ENCODE data around the gene TDRD9.
A peak's percentile ranks its signal among the peaks of the same experiment; 100 is the strongest.

TDRD9 gene

GRCh38 chr14:104066719-104067295 lies 138.6 kb downstream of the TDRD9 start:
- peaks cover 30% of the 10 kb centered on the region for H3K27me3 Mint-ChIP-seq
- no peak overlapping the region for H3K4me3 Mint-ChIP-seq
- peaks cover 6% of the 10 kb centered on the region for H3K9me3 Mint-ChIP-seq (ENCODE audit: low read depth)
- peaks cover 4% of the 10 kb centered on the region for H3K36me3 Mint-ChIP-seq
- H3K4me1 Mint-ChIP-seq (ENCODE audit: low read depth) = no peaks in the 10 kb centered on the region
- H3K27ac Mint-ChIP-seq = no peak overlapping the region

- Mint-ChIP-seq H3K4me3 (no peak overlapping the region), H3K27ac (no peak overlapping the region), H3K9me3 (ENCODE audit: low read depth) (peaks cover 20% of the 10 kb centered on the region), H3K36me3 (peaks cover 4% of the 10 kb centered on the region), H3K27me3 (peaks cover 20% of the 10 kb centered on the region), H3K4me1 (ENCODE audit: low read depth) (no peaks in the 10 kb centered on the region)
Measured at GRCh38 chr14:104069541-104069940, 141.3 kb downstream of the TDRD9 start.

DNA sequence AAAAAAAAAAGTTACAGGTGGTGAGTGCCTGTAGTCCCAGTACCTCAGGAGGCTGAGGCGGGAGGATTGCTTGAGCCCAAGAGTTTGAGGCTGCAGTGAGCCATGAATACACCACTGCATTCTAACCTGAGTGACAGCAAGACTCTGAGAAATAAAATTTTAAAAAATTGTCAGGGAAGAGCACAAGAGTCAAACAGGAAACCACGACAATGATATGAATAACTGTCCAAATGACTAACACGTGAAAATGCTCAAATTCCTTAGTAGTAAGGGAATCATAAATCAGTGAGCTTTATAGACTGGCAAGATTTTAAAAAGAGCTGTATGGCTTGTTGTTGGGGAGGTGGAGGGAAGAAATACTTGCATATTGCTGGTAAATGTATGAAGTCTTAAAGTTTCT lies 144.3 kb downstream of the TDRD9 start:
- Mint-ChIP-seq H3K27ac (no peak overlapping the region), H3K36me3 (no peaks in the 10 kb centered on the region), H3K27me3 (peaks cover 7% of the 10 kb centered on the region), H3K4me3 (no peak overlapping the region), H3K9me3 (ENCODE audit: low read depth) (peaks cover 14% of the 10 kb centered on the region), H3K4me1 (ENCODE audit: low read depth) (peaks cover 1% of the 10 kb centered on the region)

DNA sequence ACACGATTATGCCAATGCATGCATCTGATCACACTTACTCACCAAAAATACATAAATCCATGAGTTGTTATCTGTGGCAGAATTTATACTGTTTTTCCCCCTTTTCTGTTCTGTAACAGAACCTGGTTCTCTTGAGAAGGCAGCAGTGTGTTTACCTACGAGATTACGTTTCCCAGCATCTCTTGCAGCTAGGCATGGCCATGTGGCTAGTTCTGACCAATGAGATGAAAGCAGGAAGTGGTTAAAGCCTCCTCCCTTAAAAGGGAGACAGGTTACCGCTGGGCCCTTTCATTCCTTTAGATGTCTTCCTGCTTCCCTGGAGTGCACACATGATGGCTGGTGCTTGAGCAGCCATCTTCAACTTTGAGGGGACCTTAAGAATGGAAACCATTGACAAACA lies 145.5 kb downstream of the TDRD9 start:
- no peaks in the 10 kb centered on the region for H3K36me3 Mint-ChIP-seq
- H3K9me3 Mint-ChIP-seq (ENCODE audit: low read depth) = peaks cover 14% of the 10 kb centered on the region
- H3K27me3 Mint-ChIP-seq = peaks cover 9% of the 10 kb centered on the region
- H3K4me1 Mint-ChIP-seq (ENCODE audit: low read depth) = peaks cover 11% of the 10 kb centered on the region
- H3K4me3 Mint-ChIP-seq = no peak overlapping the region
- H3K27ac Mint-ChIP-seq = no peak overlapping the region

DNA sequence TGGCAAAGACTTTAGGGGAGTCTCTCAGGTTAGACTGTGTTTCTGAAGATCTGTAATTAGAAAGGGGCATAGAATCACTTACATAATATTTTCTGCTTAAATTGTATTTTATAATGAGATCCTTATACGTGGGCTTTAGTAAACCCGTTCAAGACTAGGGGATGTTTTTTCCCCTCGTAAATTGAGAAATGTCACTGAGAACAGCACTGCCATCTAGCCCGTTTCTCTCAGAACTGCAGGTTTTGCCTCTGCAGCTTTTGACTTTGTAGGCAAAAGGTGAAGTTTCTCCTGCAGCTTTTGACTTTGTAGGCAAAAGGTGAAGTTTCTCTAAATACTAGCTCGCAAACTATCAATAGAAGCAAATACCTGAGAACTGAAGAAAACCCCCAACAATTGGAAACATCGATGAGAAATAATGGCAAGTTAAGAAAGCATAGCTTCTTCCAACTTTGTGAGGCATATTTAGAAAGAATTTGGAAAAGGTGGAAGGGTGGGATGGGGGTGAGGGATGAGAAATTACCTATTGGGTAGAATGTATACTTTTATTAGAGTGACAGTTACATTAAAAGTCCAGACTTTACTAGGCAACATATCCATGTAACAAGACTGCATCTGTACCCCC lies 147.4 kb downstream of the TDRD9 start:
- Mint-ChIP-seq H3K4me3 (no peak overlapping the region), H3K4me1 (ENCODE audit: low read depth) (peaks cover 11% of the 10 kb centered on the region), H3K27ac (no peak overlapping the region), H3K36me3 (no peaks in the 10 kb centered on the region), H3K9me3 (ENCODE audit: low read depth) (peaks cover 14% of the 10 kb centered on the region), H3K27me3 (peaks cover 6% of the 10 kb centered on the region)

- Mint-ChIP-seq H3K4me3 (no peak overlapping the region), H3K27me3 (peaks cover 6% of the 10 kb centered on the region), H3K9me3 (ENCODE audit: low read depth) (peaks cover 14% of the 10 kb centered on the region), H3K4me1 (ENCODE audit: low read depth) (peaks cover 11% of the 10 kb centered on the region), H3K27ac (no peak overlapping the region), H3K36me3 (no peaks in the 10 kb centered on the region)
Measured at GRCh38 chr14:104076743-104077142, 148.5 kb downstream of the TDRD9 start.

GRCh38 chr14:104078031-104078455 lies 149.8 kb downstream of the TDRD9 start:
- Mint-ChIP-seq H3K27ac (peak overlapping the region; percentile 29), H3K36me3 (no peaks in the 10 kb centered on the region), H3K4me3 (peak overlapping the region; percentile 22), H3K27me3 (peaks cover 6% of the 10 kb centered on the region), H3K4me1 (ENCODE audit: low read depth) (peaks cover 11% of the 10 kb centered on the region), H3K9me3 (ENCODE audit: low read depth) (peaks cover 8% of the 10 kb centered on the region)

DNA sequence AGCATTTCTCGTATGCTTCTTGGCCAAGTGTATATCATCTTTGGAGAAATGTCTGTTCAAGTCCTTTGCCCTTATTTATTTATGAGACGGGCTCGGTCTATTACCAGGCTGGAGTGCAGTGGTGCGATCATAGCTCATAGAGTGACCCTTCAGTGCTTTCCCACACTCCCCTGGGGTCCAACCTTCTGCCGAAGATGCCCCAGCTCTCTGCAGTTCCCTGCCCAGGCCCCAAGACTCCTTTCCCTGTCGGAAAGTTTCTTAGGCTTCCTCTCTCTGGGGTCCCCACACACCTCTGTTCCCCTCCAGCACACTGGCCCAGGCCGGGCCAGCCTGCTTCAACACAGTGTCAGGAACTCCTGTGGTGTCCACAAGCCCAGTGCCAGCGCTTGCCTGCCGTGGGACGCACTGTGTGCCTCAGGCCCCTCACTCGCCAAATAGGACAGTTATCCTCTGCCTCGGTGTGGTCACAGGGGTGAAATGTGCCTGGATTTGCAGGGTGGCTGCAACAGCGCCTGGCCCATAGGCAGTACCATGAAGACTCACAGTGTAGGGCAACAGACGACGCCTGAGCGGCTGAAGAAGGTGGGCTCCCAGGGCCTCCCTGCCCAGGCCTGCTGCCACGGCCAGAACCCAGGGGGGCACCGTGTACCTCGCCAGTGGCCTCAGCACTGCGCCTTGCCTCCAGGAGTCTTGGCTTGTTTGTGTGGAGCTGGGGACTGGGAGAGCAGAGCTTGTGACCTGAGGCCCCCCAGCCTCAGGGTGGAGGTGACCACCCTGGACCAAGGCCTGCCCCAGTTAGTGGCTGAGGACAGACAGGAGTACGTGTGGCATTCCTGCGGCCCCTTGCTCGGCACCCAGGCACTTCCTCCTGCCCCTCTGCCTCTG lies 152.4 kb downstream of the TDRD9 start:
- H3K4me1 Mint-ChIP-seq (ENCODE audit: low read depth) = peaks cover 13% of the 10 kb centered on the region
- no peaks in the 10 kb centered on the region for H3K36me3 Mint-ChIP-seq
- H3K4me3 Mint-ChIP-seq = no peak overlapping the region
- no peak overlapping the region for H3K27ac Mint-ChIP-seq
- H3K27me3 Mint-ChIP-seq = peaks cover 7% of the 10 kb centered on the region
- H3K9me3 Mint-ChIP-seq (ENCODE audit: low read depth) = no peaks in the 10 kb centered on the region

- H3K9me3 Mint-ChIP-seq (ENCODE audit: low read depth) = no peaks in the 10 kb centered on the region
- H3K27me3 Mint-ChIP-seq = peaks cover 6% of the 10 kb centered on the region
- no peaks in the 10 kb centered on the region for H3K36me3 Mint-ChIP-seq
- H3K27ac Mint-ChIP-seq = no peak overlapping the region
- H3K4me3 Mint-ChIP-seq = no peak overlapping the region
- H3K4me1 Mint-ChIP-seq (ENCODE audit: low read depth) = peaks cover 13% of the 10 kb centered on the region
Measured at GRCh38 chr14:104081261-104081835, 153.1 kb downstream of the TDRD9 start.

DNA sequence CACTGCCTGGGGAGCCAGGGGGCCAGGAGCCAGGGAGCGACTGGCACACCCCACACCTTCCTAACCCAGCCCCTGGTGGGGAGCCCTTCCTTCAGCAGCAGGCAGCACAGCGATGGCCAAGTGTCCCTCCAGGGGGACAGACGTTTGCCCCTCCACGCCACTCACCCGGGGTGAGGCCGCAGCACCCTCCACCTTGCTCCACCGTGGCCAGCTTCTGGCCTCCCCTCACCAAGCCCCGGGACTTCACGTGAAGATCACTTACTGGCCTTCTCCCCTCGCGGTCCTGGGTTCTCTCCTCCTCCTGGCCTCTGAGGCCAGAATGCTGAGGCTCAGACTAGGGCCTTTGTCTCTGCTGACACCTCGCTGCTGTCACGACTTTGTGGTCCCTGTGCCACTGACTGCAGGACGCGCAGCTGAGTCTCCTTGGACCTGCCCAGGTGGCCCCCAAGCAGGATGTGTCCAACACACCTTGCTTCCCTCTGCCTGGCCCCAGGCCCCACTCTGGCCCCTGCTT lies 153.8 kb downstream of the TDRD9 start:
- Mint-ChIP-seq H3K27me3 (peaks cover 6% of the 10 kb centered on the region), H3K9me3 (ENCODE audit: low read depth) (no peaks in the 10 kb centered on the region), H3K27ac (no peak overlapping the region), H3K4me3 (no peak overlapping the region), H3K4me1 (ENCODE audit: low read depth) (peaks cover 12% of the 10 kb centered on the region), H3K36me3 (no peaks in the 10 kb centered on the region)

- Mint-ChIP-seq H3K4me3 (no peak overlapping the region), H3K4me1 (ENCODE audit: low read depth) (peaks cover 10% of the 10 kb centered on the region), H3K36me3 (no peaks in the 10 kb centered on the region), H3K9me3 (ENCODE audit: low read depth) (no peaks in the 10 kb centered on the region), H3K27me3 (peaks cover 5% of the 10 kb centered on the region), H3K27ac (no peak overlapping the region)
Measured at GRCh38 chr14:104082807-104083206, 154.6 kb downstream of the TDRD9 start.

DNA sequence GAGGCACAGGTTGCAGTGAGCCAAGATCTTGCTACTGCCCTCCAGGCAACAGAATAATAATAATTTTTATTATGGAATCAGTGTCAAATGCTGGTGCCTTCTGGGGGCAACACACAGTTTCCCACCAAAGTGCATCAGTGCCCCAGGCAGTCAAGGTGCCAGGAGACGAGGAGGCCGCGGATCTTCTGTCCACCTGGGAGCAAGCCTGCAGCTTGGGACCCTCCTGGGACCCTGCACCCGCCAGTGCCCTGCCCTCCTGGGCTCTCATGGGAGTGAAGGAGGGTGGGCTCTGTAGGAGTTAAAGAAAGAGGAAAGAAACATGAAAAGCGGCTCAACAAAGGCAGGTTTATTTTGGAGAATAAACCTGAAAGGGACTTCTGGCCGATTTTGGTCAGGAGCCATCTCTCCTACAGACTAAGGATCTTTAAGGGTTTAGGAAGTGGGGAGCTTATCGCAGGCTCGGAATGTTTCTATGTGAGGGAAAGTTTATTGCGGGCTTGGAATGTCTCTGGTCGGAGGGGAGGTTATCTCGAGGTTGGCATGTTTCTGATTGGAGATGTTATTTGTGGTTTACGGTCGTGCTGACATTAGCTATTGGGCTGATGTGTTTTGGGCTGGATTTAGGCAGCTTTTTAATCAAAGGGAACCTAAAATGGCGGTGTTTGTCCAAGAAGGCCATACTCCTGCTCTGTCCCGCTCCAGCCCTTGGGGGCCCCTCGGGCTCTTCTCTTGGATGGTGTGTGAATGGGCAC lies 156.2 kb downstream of the TDRD9 start:
- Mint-ChIP-seq H3K27ac (no peak overlapping the region), H3K27me3 (peaks cover 4% of the 10 kb centered on the region), H3K9me3 (ENCODE audit: low read depth) (no peaks in the 10 kb centered on the region), H3K4me1 (ENCODE audit: low read depth) (peaks cover 2% of the 10 kb centered on the region), H3K4me3 (peak overlapping the region; percentile 65), H3K36me3 (no peaks in the 10 kb centered on the region)

DNA sequence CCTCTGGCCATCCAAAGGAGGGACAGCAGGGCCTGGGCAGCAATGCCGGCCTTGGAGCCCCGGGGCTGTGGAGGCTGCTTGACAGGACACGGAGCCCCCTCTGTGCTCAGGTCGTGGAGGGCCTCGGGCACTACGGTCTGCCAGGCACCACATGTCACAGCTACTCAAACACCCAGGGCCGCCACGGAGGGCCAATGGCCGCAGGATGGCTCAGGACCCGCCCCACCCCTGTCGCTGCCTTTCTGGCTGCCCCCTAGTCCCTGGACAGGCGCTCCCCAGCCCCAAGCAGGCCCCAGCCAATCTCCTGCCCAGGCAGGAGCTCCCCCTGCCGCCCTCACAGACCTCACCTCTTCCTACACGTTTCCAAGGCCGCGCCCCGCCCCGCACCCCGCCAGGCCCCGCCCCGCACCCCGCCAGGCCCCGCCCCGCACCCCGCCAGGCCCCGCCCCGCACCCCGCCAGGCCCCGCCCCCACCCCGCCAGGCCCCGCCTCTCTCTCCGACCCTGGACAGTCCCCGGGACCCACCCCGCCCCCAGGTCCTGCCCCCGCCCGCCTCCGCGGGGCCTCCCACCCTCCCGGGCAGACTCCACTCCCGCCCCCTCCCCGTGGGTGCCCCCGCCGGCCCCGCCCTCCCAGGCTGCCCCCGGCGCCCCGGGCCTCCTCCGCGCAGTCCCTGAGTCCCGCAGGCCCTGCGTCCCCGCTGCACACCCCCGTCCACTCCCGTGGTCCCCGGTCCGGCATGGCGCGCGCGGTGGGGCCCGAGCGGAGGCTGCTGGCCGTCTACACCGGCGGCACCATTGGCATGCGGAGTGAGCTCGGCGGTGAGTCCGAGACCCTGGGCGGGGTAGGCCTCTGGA lies 157.0 kb downstream of the TDRD9 start, which contains the start of gene ASPG:
Gene ASPG (plus strand): TSS at position 669 of the 857 bp plus-strand sequence. CDS start 71 bp downstream, at position 740.
- Mint-ChIP-seq H3K27ac (no peak within 1 kb of the TSS), H3K4me3 (peak within 1 kb of the TSS; percentile 65)

DNA sequence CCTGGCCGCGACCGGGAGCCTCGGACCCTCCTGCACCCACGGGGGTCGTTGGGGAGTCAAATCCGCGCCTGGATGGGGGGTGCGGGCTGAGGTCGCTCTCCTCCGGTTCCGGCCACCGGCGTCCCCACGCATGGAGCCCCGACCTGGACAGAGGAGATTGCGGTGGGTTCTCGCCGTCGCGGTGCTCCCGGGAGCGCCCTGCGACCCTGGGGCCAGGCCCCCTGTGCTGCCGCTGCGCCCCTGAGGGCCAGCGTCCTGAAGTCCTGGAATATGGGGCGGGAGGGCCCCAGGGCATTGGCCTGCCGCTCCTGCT lies 157.6 kb downstream of the TDRD9 start:
- Mint-ChIP-seq H3K27me3 (peaks cover 4% of the 10 kb centered on the region), H3K9me3 (ENCODE audit: low read depth) (no peaks in the 10 kb centered on the region), H3K4me1 (ENCODE audit: low read depth) (peaks cover 2% of the 10 kb centered on the region), H3K4me3 (no peak overlapping the region), H3K27ac (no peak overlapping the region), H3K36me3 (no peaks in the 10 kb centered on the region)

More for the DNA sequence above, 157.0 kb downstream of the TDRD9 start, which contains the start of gene ASPG:
- H3K36me3 Mint-ChIP-seq = no peaks in the 10 kb centered on the region
- peaks cover 4% of the 10 kb centered on the region for H3K27me3 Mint-ChIP-seq
- H3K9me3 Mint-ChIP-seq (ENCODE audit: low read depth) = no peaks in the 10 kb centered on the region
- H3K4me1 Mint-ChIP-seq (ENCODE audit: low read depth) = peaks cover 2% of the 10 kb centered on the region
